HG03442 (cell line): ENCODE measurements around the gene IL7R.

Experiments
- ATAC-seq: cut with Tn5 transposase; IDR thresholded peaks from one replicate; pipeline ENCODE4 v1.9.1; 2021; ENCODE audit warnings: mild to moderate bottlenecking, moderate library complexity; ENCODE audit not compliant: unreplicated experiment

Gene IL7R

DNA sequence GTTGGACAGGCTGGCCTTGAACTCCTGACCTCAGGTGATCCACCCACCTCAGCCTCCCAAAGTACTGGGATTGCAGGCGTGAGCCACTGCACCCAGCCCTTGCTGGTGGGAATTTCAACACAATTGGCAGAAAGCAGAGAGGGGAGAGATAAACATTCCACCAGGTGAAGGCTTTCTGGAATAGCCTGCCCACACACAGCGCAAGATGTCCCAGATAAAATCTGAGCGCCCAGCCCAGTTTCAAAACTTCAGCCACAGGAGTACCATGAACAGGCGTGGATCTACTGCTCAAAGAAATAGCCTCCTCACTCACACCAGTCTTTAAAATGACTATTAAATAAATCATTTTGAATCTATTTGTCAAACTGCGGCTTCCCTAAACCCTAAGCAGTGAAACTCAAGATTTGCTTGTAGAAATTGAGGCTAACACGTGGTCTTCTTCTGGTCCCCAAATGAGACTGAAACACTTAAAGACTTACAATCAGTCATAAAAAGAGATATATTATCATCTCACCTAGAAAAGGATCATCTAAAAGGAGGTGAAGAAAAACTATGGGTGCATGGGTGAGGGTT lies 47.0 kb downstream of the IL7R start:
- ATAC-seq = no peak

GRCh38 chr5:35904443-35905132 lies 47.9 kb downstream of the IL7R start:
- ATAC-seq = peak; percentile 66

GRCh38 chr5:35908228-35908627 lies 51.5 kb downstream of the IL7R start:
- ATAC-seq = no peak

DNA sequence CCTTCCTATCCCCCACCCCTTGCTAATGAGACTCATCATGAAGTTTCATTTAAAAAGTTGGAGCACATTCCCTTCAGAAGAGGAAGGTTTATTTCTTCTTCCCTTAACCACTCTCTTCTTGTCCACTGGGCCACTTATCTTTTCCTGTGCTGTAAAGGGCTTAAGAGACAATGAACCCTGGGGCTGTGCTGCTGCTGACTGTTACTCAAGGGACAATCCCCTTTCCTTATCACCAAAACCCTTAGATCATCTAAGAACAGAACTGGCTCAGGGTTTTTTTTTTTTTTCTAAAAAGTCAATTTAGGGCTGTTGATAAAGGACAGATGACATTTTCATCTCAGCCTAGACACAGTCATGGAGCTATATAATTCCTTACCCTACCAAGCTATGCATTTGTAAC lies 52.1 kb downstream of the IL7R start:
- ATAC-seq = no peak

GRCh38 chr5:35919191-35919590 lies 62.5 kb downstream of the IL7R start:
- ATAC-seq = no peak

GRCh38 chr5:35920890-35921289 lies 64.2 kb downstream of the IL7R start:
- no peak for ATAC-seq

DNA sequence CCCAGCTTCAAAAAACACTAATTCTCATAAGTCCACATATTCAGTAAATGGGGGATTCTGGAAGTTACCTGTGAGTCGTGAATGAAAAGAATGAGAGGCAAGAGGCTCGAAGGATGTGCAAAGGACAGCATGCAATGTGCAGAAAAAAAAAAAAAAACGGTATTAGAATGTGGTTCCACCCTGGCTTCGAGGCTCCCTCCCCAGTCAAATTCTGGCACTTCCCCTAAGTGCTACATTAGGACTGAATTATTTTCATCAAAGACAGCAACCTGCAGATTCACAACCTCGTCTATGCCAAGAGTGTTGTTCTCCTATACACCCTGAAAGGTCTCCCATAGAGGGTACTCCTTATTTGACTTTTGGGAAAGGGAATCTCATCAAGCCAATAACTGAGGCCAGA lies 65.2 kb downstream of the IL7R start:
- no peak for ATAC-seq

- no peak for ATAC-seq
Observed at GRCh38 chr5:35922468-35922867, 65.8 kb downstream of the IL7R start.

GRCh38 chr5:35924122-35924949 lies 67.6 kb downstream of the IL7R start:
- no peak for ATAC-seq

- peak; percentile 86 for ATAC-seq
Observed at GRCh38 chr5:35924950-35925722, 68.4 kb downstream of the IL7R start.

DNA sequence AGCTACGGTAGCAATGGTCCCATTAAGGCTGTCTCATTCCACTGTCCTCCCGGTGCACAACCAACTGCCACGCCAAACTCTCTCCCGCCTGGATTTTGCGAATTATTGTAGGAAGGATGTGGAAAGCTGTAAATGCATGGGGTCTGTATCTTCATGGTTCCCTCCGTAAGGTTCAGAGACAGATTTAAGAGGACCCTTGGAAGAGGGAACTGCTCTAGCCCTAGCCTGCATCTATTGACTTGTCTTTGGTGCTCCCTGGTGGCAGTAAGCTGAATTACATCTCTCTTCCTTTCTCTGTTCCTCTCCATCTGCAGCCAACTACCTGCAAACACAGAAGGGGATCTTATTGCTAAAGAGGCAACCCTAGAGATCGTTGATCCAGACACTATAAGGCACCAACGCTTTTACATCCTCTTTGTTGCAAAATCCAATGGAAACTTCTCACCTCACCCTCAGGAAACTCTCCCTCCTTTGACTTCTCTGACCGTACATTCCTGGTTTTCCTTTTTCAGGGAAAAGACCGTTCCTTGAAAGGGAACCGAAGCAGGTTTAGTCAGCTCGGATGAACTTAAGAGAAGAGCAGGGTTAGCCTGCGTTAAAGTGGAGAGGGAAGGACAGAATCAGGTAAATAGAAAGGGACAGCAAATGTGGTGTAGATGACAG lies 69.8 kb downstream of the IL7R start:
- ATAC-seq = peak; percentile 67
